Measurements from ENCODE around the gene SPDL1. TPM values are rescaled to one million over a fixed set of nuclear protein-coding genes. Genes with fewer than 3 reads are reported as not detected.
A peak's percentile ranks its signal among the peaks of the same experiment; 100 is the strongest.

The SPDL1 gene
- total and polyA plus RNA-seq, 3 experiments from 2014 or later = 6.6 to 43.1 (median 39.1) TPM

DNA sequence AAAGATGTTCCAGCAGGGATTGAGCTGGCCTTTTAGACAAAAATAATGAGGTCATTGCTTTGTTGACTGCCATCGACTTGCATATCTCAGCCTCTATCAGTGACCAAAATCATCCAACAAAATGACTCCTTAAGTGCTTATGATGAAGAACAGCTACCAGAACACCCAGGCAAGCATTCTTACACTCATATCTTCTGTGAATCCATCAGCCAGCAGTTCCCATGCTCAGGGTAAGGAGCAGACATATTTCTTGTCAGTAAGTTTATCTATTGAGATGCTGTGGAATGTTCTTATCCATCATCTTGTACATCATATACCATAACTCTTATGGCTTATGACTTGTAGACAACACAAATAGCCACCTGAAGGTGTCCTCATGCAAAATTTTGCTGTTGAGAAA is 20.2 kb upstream of the SPDL1 start:
- POLR2A ChIA-PET = no interaction called here
- peaks cover 29 to 66% of the 10 kb centered on the region in 2 donors for H3K27me3 Mint-ChIP-seq
- peaks cover 0 to 7% (median 2%) of the 10 kb centered on the region in 5 donors for H3K9me3 Mint-ChIP-seq
- DNase-seq = no peak
- Histone ChIP-seq H3K27ac (ENCODE audit: low read depth, low read length) (no peak overlapping the region), H3K4me1 (ENCODE audit: insufficient read depth, low read length) (no peaks in the 10 kb centered on the region), H3K4me3 (ENCODE audit: low read length) (no peak overlapping the region), H3K9me3 (ENCODE audit: low read length) (no peaks in the 10 kb centered on the region), H3K36me3 (ENCODE audit: insufficient read depth, low read length) (no peaks in the 10 kb centered on the region), H3K27me3 (ENCODE audit: insufficient read depth, low read length, poor library complexity, severe bottlenecking) (peaks cover 14% of the 10 kb centered on the region)
- no peaks in the 10 kb centered on the region for H3K36me3 Mint-ChIP-seq
- H3K4me1 Mint-ChIP-seq = no peaks in the 10 kb centered on the region
- no peak overlapping the region for H3K27ac Mint-ChIP-seq
- CTCF ChIA-PET = no interaction called here
- no peak overlapping the region for H3K4me3 Mint-ChIP-seq

DNA sequence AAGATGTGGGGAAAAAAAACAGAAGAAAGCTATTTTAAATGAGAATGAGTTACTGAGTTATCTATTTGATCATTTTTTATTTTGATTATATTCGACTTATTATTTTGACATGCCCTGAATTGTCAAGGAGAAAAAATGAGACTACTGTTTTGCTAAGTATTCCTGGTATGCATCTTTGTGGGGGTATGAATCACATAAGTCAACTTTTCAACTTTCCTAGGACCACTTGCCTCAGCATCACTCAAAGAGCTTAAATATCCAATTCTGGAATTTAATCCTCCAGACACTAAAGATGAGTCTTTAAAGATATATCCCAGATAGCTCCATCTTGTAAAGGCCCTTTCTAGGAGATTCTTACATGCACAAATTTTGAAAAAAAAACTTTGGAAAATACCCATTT is 17.4 kb upstream of the SPDL1 start:
- H3K36me3 ChIP-seq (ENCODE audit: insufficient read depth, low read length) = no peaks in the 10 kb centered on the region
- H3K4me1 ChIP-seq (ENCODE audit: insufficient read depth, low read length) = no peaks in the 10 kb centered on the region
- peaks cover 10% of the 10 kb centered on the region for H3K27me3 ChIP-seq (ENCODE audit: insufficient read depth, low read length, poor library complexity, severe bottlenecking)
- no peak overlapping the region for H3K4me3 Mint-ChIP-seq
- no peak overlapping the region for H3K27ac Mint-ChIP-seq
- H3K9me3 ChIP-seq (ENCODE audit: low read length) = no peaks in the 10 kb centered on the region
- H3K27ac ChIP-seq (ENCODE audit: low read depth, low read length) = no peak overlapping the region
- H3K9me3 Mint-ChIP-seq = peaks cover 0 to 3% (median 0%) of the 10 kb centered on the region in 5 donors
- H3K4me1 Mint-ChIP-seq = no peaks in the 10 kb centered on the region
- H3K27me3 Mint-ChIP-seq = peaks cover 36 to 69% of the 10 kb centered on the region in 2 donors
- H3K4me3 ChIP-seq (ENCODE audit: low read length) = no peak overlapping the region
- POLR2A ChIA-PET = no interaction called here
- CTCF ChIA-PET = no interaction called here
- H3K36me3 Mint-ChIP-seq = no peaks in the 10 kb centered on the region
- DNase-seq = no peak

DNA sequence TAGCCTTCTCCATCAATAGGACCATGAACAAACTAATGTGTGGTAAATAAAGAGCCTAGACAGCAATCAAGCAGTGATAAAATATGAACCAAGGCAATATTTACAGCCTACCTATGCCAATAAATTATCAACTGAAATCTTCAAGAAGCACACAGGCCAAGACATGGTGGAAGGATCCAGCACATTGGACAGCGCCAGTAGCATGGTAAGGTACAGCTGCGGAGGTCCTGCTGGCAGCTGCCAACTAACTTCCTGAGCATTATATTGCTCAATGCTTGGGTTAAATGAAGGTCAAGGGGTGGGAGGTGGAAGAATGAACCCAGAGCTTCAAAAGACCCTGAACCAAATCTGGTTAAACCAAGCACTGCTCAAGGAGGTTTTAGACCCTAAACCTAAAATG is 16.5 kb upstream of the SPDL1 start:
- DNase-seq = no peak
- no peaks in the 10 kb centered on the region for H3K4me1 ChIP-seq (ENCODE audit: insufficient read depth, low read length)

DNA sequence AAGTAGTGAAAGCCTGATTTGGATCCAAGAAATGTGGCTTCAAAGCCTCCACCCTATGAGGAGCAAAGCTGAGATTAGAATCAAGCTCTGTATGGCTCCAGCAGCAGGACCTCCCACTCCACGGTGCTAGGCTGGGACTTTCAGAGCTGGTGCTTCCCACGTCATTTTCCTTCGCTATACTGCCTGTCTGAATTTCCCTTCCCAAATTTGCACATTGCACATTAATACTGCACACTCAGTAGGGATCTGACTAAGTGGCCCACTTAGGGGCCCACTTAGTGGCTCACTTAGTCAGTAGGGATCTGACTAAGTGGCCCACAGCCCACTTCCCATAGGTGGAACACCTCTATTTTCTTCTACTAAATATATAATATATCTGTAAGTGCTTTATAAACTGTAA is 14.1 kb upstream of the SPDL1 start:
- CTCF ChIA-PET = no interaction called here
- Histone ChIP-seq H3K27me3 (ENCODE audit: insufficient read depth, low read length, poor library complexity, severe bottlenecking) (no peaks in the 10 kb centered on the region), H3K36me3 (ENCODE audit: insufficient read depth, low read length) (no peaks in the 10 kb centered on the region), H3K4me3 (ENCODE audit: low read length) (no peak overlapping the region), H3K9me3 (ENCODE audit: low read length) (no peaks in the 10 kb centered on the region), H3K4me1 (ENCODE audit: insufficient read depth, low read length) (no peaks in the 10 kb centered on the region), H3K27ac (ENCODE audit: low read depth, low read length) (no peak overlapping the region)
- Mint-ChIP-seq H3K27me3 (peaks cover 36 to 63% of the 10 kb centered on the region in 2 donors), H3K36me3 (no peaks in the 10 kb centered on the region), H3K4me1 (no peaks in the 10 kb centered on the region), H3K9me3 (peaks cover 0 to 3% (median 0%) of the 10 kb centered on the region in 5 donors), H3K4me3 (no peak overlapping the region), H3K27ac (no peak overlapping the region)
- POLR2A ChIA-PET = no interaction called here
- DNase-seq = no peak

More for the DNA sequence above, 16.5 kb upstream of the SPDL1 start:
- no peak overlapping the region for H3K4me3 ChIP-seq (ENCODE audit: low read length)
- Mint-ChIP-seq H3K4me1 (no peaks in the 10 kb centered on the region), H3K9me3 (peaks cover 0 to 3% (median 0%) of the 10 kb centered on the region in 5 donors), H3K27ac (no peak overlapping the region), H3K27me3 (peaks cover 36 to 71% of the 10 kb centered on the region in 2 donors), H3K36me3 (no peaks in the 10 kb centered on the region), H3K4me3 (peak overlapping the region in 1 of 7 donors; percentile 1)
- no peak overlapping the region for H3K27ac ChIP-seq (ENCODE audit: low read depth, low read length)
- peaks cover 10% of the 10 kb centered on the region for H3K27me3 ChIP-seq (ENCODE audit: insufficient read depth, low read length, poor library complexity, severe bottlenecking)
- ChIA-PET CTCF (no interaction called here), POLR2A (no interaction called here)
- H3K36me3 ChIP-seq (ENCODE audit: insufficient read depth, low read length) = no peaks in the 10 kb centered on the region
- no peaks in the 10 kb centered on the region for H3K9me3 ChIP-seq (ENCODE audit: low read length)

DNA sequence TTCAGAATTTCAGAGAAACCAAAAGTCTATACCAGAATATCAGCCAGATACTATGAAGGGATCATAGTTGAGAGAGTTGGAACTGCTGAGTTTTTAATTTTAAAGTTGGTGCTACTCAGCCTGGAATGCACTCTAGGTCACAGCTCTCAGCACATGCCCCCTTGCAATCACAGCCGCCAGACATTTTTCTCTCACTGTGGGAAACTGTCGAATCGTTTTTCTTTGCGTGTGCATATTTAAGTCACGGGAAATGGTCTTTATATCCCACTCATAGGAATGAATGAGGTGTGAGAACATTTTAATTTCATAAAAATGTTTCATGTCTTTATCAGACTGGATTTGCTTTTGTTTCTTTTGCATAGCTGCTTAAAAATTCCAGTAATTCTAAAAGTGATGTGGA is 12.2 kb upstream of the SPDL1 start:
- Histone ChIP-seq H3K9me3 (ENCODE audit: low read length) (no peaks in the 10 kb centered on the region), H3K4me1 (ENCODE audit: insufficient read depth, low read length) (no peaks in the 10 kb centered on the region), H3K36me3 (ENCODE audit: insufficient read depth, low read length) (no peaks in the 10 kb centered on the region), H3K27me3 (ENCODE audit: insufficient read depth, low read length, poor library complexity, severe bottlenecking) (no peaks in the 10 kb centered on the region), H3K27ac (ENCODE audit: low read depth, low read length) (no peak overlapping the region), H3K4me3 (ENCODE audit: low read length) (no peak overlapping the region)
- POLR2A ChIA-PET = no interaction called here
- CTCF ChIA-PET = interaction anchor here (1.8 kb wide), 1 partner anchor 9 kb away, joined by 6 read pairs; no protein-coding TSS in a partner anchor
- no peak overlapping the region for H3K4me3 Mint-ChIP-seq
- no peaks in the 10 kb centered on the region for H3K36me3 Mint-ChIP-seq
- no peaks in the 10 kb centered on the region for H3K4me1 Mint-ChIP-seq
- peaks cover 27 to 63% of the 10 kb centered on the region in 2 donors for H3K27me3 Mint-ChIP-seq
- no peak overlapping the region for H3K27ac Mint-ChIP-seq
- H3K9me3 Mint-ChIP-seq = peaks cover 0 to 3% (median 0%) of the 10 kb centered on the region in 5 donors
- no peak for DNase-seq

DNA sequence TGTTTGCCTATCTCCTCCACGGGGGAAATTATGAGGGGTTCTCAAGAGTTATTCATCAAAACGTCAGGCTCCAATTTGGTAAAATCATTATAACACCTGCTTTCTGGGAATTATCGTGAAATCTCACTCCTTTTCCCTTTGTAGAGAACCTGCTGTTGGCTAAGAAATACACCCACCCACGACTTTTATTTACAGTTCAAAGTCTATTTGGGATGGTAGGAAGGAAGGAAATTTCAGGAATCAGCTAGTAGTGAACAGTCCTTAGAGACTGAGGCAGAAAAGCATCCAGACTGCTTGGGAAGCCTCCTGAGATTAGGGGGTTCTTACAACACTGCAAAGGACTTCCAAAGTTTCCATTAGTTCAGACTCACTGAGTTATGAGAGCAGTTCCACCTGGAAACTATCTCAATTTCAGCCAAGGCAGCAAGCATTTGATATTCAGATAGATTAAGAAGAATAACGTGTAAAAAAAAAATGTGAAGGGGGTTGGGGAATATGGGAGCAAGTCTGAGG is 9.4 kb upstream of the SPDL1 start:
- Mint-ChIP-seq H3K4me1 (no peaks in the 10 kb centered on the region), H3K36me3 (no peaks in the 10 kb centered on the region), H3K27ac (peak overlapping the region in 1 of 8 donors; percentile 75), H3K9me3 (no peaks in the 10 kb centered on the region), H3K4me3 (no peak overlapping the region), H3K27me3 (peaks cover 16 to 54% of the 10 kb centered on the region in 2 donors)
- Histone ChIP-seq H3K4me1 (ENCODE audit: insufficient read depth, low read length) (no peaks in the 10 kb centered on the region), H3K36me3 (ENCODE audit: insufficient read depth, low read length) (no peaks in the 10 kb centered on the region), H3K27ac (ENCODE audit: low read depth, low read length) (no peak overlapping the region), H3K4me3 (ENCODE audit: low read length) (no peak overlapping the region), H3K9me3 (ENCODE audit: low read length) (no peaks in the 10 kb centered on the region), H3K27me3 (ENCODE audit: insufficient read depth, low read length, poor library complexity, severe bottlenecking) (no peaks in the 10 kb centered on the region)
- CTCF ChIA-PET = no interaction called here
- POLR2A ChIA-PET = no interaction called here
- DNase-seq = no peak

DNA sequence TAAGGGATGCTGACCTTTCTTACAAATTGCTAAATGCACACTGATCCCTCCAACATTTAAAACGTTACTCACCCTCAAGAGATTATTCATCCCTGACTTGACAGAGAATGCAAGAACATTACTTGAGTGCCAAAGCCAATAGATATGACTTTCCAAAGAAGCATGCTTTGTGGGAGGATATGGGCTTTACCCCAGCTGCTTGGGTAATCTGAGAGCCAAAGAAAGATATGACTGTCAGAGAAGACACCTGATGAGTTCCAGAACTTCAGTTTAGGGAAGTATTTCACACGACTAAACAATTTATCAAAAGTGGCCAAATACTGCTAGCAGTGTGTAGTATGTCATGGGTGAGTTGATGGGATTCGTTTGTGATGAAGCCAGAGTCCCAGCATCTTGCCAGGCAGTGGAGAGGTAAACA is 7.4 kb upstream of the SPDL1 start:
- no peak overlapping the region for H3K4me3 ChIP-seq (ENCODE audit: low read length)
- no peak for DNase-seq
- no peak overlapping the region for H3K27ac Mint-ChIP-seq
- no peaks in the 10 kb centered on the region for H3K36me3 ChIP-seq (ENCODE audit: insufficient read depth, low read length)
- H3K4me1 Mint-ChIP-seq = no peaks in the 10 kb centered on the region
- POLR2A ChIA-PET = no interaction called here
- H3K27me3 Mint-ChIP-seq = peaks cover 8 to 41% of the 10 kb centered on the region in 2 donors
- no peaks in the 10 kb centered on the region for H3K9me3 Mint-ChIP-seq
- CTCF ChIA-PET = no interaction called here
- H3K36me3 Mint-ChIP-seq = no peaks in the 10 kb centered on the region
- no peak overlapping the region for H3K27ac ChIP-seq (ENCODE audit: low read depth, low read length)
- H3K27me3 ChIP-seq (ENCODE audit: insufficient read depth, low read length, poor library complexity, severe bottlenecking) = no peaks in the 10 kb centered on the region
- no peaks in the 10 kb centered on the region for H3K9me3 ChIP-seq (ENCODE audit: low read length)
- no peak overlapping the region for H3K4me3 Mint-ChIP-seq
- no peaks in the 10 kb centered on the region for H3K4me1 ChIP-seq (ENCODE audit: insufficient read depth, low read length)

DNA sequence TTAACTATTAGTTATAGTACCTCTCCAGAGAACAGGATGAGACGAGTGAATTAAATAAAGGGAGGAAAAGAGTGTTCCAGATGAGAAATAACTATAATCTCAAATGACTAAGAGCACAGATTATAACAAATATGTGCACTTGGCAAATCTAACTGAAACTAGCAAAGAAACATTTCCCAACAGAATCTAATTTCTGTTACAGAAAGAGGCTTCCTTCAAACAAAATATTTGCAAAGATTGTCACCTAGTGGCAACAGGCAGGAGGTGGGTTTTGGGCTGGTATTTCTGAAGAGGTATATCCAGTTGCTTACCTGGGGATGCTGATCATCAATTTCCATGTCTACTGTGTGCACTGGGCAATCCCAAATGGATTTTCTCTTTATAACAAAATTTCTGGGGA is 5.6 kb upstream of the SPDL1 start:
- no peak overlapping the region for H3K4me3 Mint-ChIP-seq
- H3K9me3 Mint-ChIP-seq = no peaks in the 10 kb centered on the region
- Histone ChIP-seq H3K27ac (ENCODE audit: low read depth, low read length) (no peak overlapping the region), H3K36me3 (ENCODE audit: insufficient read depth, low read length) (no peaks in the 10 kb centered on the region), H3K9me3 (ENCODE audit: low read length) (no peaks in the 10 kb centered on the region), H3K4me1 (ENCODE audit: insufficient read depth, low read length) (peaks cover 3% of the 10 kb centered on the region), H3K4me3 (ENCODE audit: low read length) (no peak overlapping the region), H3K27me3 (ENCODE audit: insufficient read depth, low read length, poor library complexity, severe bottlenecking) (no peaks in the 10 kb centered on the region)
- no peak overlapping the region for H3K27ac Mint-ChIP-seq
- POLR2A ChIA-PET = no interaction called here
- peaks cover 7 to 31% of the 10 kb centered on the region in 2 donors for H3K27me3 Mint-ChIP-seq
- CTCF ChIA-PET = no interaction called here
- DNase-seq = no peak
- no peaks in the 10 kb centered on the region for H3K36me3 Mint-ChIP-seq
- peaks cover 0 to 11% (median 9%) of the 10 kb centered on the region in 3 donors for H3K4me1 Mint-ChIP-seq

Data from CD8-positive, alpha-beta memory T cell (primary cell).